Measurements from ENCODE around the gene IL25. TPM values are rescaled to one million over a fixed set of nuclear protein-coding genes. Genes with fewer than 3 reads are reported as not detected.

Gene IL25
- total RNA-seq, 2 donors from 2014 or later = not detected

- Mint-ChIP-seq H3K27ac (no peak overlapping the region), H3K9me3 (no peaks in the 10 kb centered on the region), H3K4me3 (no peak overlapping the region), H3K4me1 (ENCODE audit: low read depth) (no peaks in the 10 kb centered on the region), H3K36me3 (ENCODE audit: insufficient read depth in 2 of 2) (no peaks in the 10 kb centered on the region), H3K27me3 (ENCODE audit: low read depth) (peaks cover 24% of the 10 kb centered on the region)
- ATAC-seq (replicated peaks in 1 of 2) (no peak), DNase-seq (no peak)
These were observed 2.4 kb upstream of the IL25 start for GRCh38 chr14:23370221-23370620.

GRCh38 chr14:23371865-23372264, 744 bp upstream of the IL25 start:
- DNase-seq (no peak), ATAC-seq (replicated peaks in 1 of 2) (no peak)
- Mint-ChIP-seq H3K4me1 (ENCODE audit: low read depth) (no peaks in the 10 kb centered on the region), H3K4me3 (no peak overlapping the region), H3K36me3 (ENCODE audit: insufficient read depth in 2 of 2) (no peaks in the 10 kb centered on the region), H3K27ac (no peak overlapping the region), H3K27me3 (ENCODE audit: low read depth) (peaks cover 19% of the 10 kb centered on the region), H3K9me3 (no peaks in the 10 kb centered on the region)

GRCh38 chr14:23373041-23373440, 432 bp downstream of the IL25 start:
- H3K4me3 Mint-ChIP-seq = no peak overlapping the region
- H3K36me3 Mint-ChIP-seq (ENCODE audit: insufficient read depth in 2 of 2) = no peaks in the 10 kb centered on the region
- no peak for ATAC-seq (replicated peaks in 1 of 2)

GRCh38 chr14:23375527-23376251, 3.1 kb downstream of the IL25 start:
- H3K27ac Mint-ChIP-seq = no peak overlapping the region
- no peaks in the 10 kb centered on the region for H3K27me3 Mint-ChIP-seq (ENCODE audit: low read depth)
- no peak overlapping the region for H3K4me3 Mint-ChIP-seq
- no peaks in the 10 kb centered on the region for H3K4me1 Mint-ChIP-seq (ENCODE audit: low read depth)
- H3K36me3 Mint-ChIP-seq (ENCODE audit: insufficient read depth in 2 of 2) = no peaks in the 10 kb centered on the region
- ATAC-seq (replicated peaks in 1 of 2) (no peak), DNase-seq (no peak)
- H3K9me3 Mint-ChIP-seq = no peaks in the 10 kb centered on the region

More at GRCh38 chr14:23373041-23373440, 432 bp downstream of the IL25 start:
- no peak overlapping the region for H3K27ac Mint-ChIP-seq
- H3K9me3 Mint-ChIP-seq = no peaks in the 10 kb centered on the region
- H3K4me1 Mint-ChIP-seq (ENCODE audit: low read depth) = no peaks in the 10 kb centered on the region
- no peak for DNase-seq
- H3K27me3 Mint-ChIP-seq (ENCODE audit: low read depth) = peaks cover 8% of the 10 kb centered on the region

- ATAC-seq (replicated peaks in 1 of 2) (no peak), DNase-seq (no peak)
- no peak within 1 kb of the TSS for H3K4me3 Mint-ChIP-seq
- no peaks in the 10 kb centered on the region for H3K27me3 Mint-ChIP-seq (ENCODE audit: low read depth)
- no peaks in the 10 kb centered on the region for H3K9me3 Mint-ChIP-seq
- no peak within 1 kb of the TSS for H3K27ac Mint-ChIP-seq
- H3K4me1 Mint-ChIP-seq (ENCODE audit: low read depth) = no peaks in the 10 kb centered on the region
- H3K36me3 Mint-ChIP-seq (ENCODE audit: insufficient read depth in 2 of 2) = no peaks in the 10 kb centered on the region
These were observed 4.0 kb downstream of the IL25 start, which contains the start of gene CMTM5 for GRCh38 chr14:23376482-23377197. CMTM5 (plus strand) TSS chr14:23377046; CDS start chr14:23377252, 206 bp downstream.

GRCh38 chr14:23377198-23377550, 4.6 kb downstream of the IL25 start:
- no peaks in the 10 kb centered on the region for H3K36me3 Mint-ChIP-seq (ENCODE audit: insufficient read depth in 2 of 2)
- H3K4me1 Mint-ChIP-seq (ENCODE audit: low read depth) = no peaks in the 10 kb centered on the region
- H3K4me3 Mint-ChIP-seq = no peak overlapping the region
- no peak for DNase-seq
- no peak for ATAC-seq (replicated peaks in 1 of 2)
- no peaks in the 10 kb centered on the region for H3K27me3 Mint-ChIP-seq (ENCODE audit: low read depth)
- no peaks in the 10 kb centered on the region for H3K9me3 Mint-ChIP-seq
- no peak overlapping the region for H3K27ac Mint-ChIP-seq

- Mint-ChIP-seq H3K4me3 (no peak overlapping the region), H3K4me1 (ENCODE audit: low read depth) (no peaks in the 10 kb centered on the region), H3K36me3 (ENCODE audit: insufficient read depth in 2 of 2) (no peaks in the 10 kb centered on the region), H3K9me3 (no peaks in the 10 kb centered on the region), H3K27ac (no peak overlapping the region), H3K27me3 (ENCODE audit: low read depth) (no peaks in the 10 kb centered on the region)
- ATAC-seq (replicated peaks in 1 of 2) = no peak
- no peak for DNase-seq
These were observed 5.3 kb downstream of the IL25 start for GRCh38 chr14:23377573-23378563.

GRCh38 chr14:23378612-23379220, 6.1 kb downstream of the IL25 start:
- DNase-seq = no peak
- no peaks in the 10 kb centered on the region for H3K36me3 Mint-ChIP-seq (ENCODE audit: insufficient read depth in 2 of 2)
- no peaks in the 10 kb centered on the region for H3K27me3 Mint-ChIP-seq (ENCODE audit: low read depth)
- no peak for ATAC-seq (replicated peaks in 1 of 2)
- no peak overlapping the region for H3K4me3 Mint-ChIP-seq
- H3K9me3 Mint-ChIP-seq = no peaks in the 10 kb centered on the region
- H3K4me1 Mint-ChIP-seq (ENCODE audit: low read depth) = no peaks in the 10 kb centered on the region
- H3K27ac Mint-ChIP-seq = no peak overlapping the region

- no peaks in the 10 kb centered on the region for H3K9me3 Mint-ChIP-seq
- no peak overlapping the region for H3K4me3 Mint-ChIP-seq
- H3K36me3 Mint-ChIP-seq (ENCODE audit: insufficient read depth in 2 of 2) = no peaks in the 10 kb centered on the region
- DNase-seq (peak; percentile 72), ATAC-seq (replicated peaks in 1 of 2) (peak; percentile 81 to 84)
- H3K27me3 Mint-ChIP-seq (ENCODE audit: low read depth) = no peaks in the 10 kb centered on the region
- H3K4me1 Mint-ChIP-seq (ENCODE audit: low read depth) = no peaks in the 10 kb centered on the region
- no peak overlapping the region for H3K27ac Mint-ChIP-seq
These were observed 7.0 kb downstream of the IL25 start for GRCh38 chr14:23379366-23380196.

GRCh38 chr14:23380197-23380914, 7.7 kb downstream of the IL25 start:
- Mint-ChIP-seq H3K36me3 (ENCODE audit: insufficient read depth in 2 of 2) (no peaks in the 10 kb centered on the region), H3K27ac (no peak overlapping the region), H3K9me3 (no peaks in the 10 kb centered on the region), H3K4me3 (no peak overlapping the region), H3K4me1 (ENCODE audit: low read depth) (no peaks in the 10 kb centered on the region), H3K27me3 (ENCODE audit: low read depth) (no peaks in the 10 kb centered on the region)
- no peak for DNase-seq
- peak; percentile 6 to 28 for ATAC-seq (replicated peaks in 1 of 2)

- H3K27ac Mint-ChIP-seq = no peak overlapping the region
- ATAC-seq (replicated peaks in 1 of 2) (no peak), DNase-seq (no peak)
- H3K9me3 Mint-ChIP-seq = no peaks in the 10 kb centered on the region
- H3K4me3 Mint-ChIP-seq = no peak overlapping the region
- H3K4me1 Mint-ChIP-seq (ENCODE audit: low read depth) = no peaks in the 10 kb centered on the region
- H3K27me3 Mint-ChIP-seq (ENCODE audit: low read depth) = no peaks in the 10 kb centered on the region
- H3K36me3 Mint-ChIP-seq (ENCODE audit: insufficient read depth in 2 of 2) = no peaks in the 10 kb centered on the region
These were observed 8.4 kb downstream of the IL25 start for GRCh38 chr14:23380976-23381375.
